GM12865 (cell line): ENCODE data around the gene CAPN10.

Experiments
- DNase-seq: peaks from one replicate; pipeline ENCODE4 v3.0.0; 2010; ENCODE audit warnings: low read depth
- H3K4me3 ChIP-seq: 2 replicates; pipeline ENCODE4 v1.5.1; 2011; ENCODE audit warnings: mild to moderate bottlenecking, low read depth, low read length, control low read depth
- TF ChIP-seq, protein P1 (sequence below): IDR thresholded peaks from 2 replicates; pipeline ENCODE4 v1.5.1; 2011; ENCODE audit warnings: low read length, control low read depth, low read depth, inconsistent platforms; ENCODE audit not compliant: insufficient read depth; ENCODE audit errors: missing control alignments

The CAPN10 gene

DNA sequence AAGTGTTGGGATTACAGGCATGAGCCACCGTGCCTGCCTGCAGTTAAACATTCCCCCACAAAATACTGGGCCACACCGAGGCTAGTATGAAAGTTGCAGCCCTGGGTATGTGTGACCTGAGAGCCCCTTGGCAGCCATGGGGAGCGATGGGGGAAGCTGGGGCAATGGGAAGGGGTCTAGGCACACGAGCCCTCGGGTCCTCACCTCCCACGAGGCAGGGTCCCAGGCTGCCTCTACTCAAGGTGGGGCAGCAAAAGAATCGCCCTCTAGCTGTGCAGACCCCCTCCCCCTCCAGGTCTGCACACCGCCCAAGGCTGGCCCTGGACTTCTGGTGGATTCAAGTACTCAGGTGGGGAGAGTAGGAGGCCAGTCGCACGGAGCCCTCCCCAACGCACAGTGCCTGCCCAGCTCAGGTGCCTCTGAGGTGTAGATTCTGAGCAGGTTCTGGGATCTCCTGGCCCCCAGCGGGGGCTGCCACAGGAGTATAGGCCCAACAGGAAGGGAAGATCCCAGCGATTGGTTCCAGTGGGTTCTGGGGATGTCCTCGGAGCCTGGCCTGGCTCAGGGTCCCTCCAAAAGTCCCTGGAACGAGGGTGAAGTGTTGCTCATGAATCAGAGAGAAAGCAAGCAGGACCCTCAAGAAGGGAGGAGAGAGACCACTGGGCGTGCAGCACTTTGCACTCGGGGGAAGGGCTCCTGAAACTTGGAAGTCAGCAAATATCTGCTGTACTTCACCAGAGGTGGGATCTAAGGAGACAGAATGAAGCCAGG is 41.4 kb downstream of the CAPN10 start:
- TF ChIP-seq, protein P1, sequence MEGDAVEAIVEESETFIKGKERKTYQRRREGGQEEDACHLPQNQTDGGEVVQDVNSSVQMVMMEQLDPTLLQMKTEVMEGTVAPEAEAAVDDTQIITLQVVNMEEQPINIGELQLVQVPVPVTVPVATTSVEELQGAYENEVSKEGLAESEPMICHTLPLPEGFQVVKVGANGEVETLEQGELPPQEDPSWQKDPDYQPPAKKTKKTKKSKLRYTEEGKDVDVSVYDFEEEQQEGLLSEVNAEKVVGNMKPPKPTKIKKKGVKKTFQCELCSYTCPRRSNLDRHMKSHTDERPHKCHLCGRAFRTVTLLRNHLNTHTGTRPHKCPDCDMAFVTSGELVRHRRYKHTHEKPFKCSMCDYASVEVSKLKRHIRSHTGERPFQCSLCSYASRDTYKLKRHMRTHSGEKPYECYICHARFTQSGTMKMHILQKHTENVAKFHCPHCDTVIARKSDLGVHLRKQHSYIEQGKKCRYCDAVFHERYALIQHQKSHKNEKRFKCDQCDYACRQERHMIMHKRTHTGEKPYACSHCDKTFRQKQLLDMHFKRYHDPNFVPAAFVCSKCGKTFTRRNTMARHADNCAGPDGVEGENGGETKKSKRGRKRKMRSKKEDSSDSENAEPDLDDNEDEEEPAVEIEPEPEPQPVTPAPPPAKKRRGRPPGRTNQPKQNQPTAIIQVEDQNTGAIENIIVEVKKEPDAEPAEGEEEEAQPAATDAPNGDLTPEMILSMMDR, result no peak
- H3K4me3 ChIP-seq, result no peak overlapping the region
- DNase-seq, result no peak

DNA sequence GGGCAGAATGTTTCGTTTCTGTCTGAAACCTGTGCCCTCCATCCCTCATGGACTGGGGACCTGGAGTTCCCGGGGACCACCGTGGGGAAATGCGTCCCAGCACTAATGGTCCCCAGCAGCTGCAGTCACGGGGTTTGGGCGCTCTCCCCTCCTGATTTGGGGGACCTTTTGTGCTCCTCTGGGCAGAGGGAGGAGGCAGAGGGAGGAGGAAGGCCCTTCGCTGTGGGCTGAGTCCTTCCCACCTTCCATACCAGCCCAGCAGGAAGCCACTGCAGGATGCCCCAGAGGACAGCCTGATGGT is 41.9 kb downstream of the CAPN10 start:
- H3K4me3 ChIP-seq, result no peak overlapping the region
- no peak for DNase-seq
- TF ChIP-seq, protein P1, result no peak

DNA sequence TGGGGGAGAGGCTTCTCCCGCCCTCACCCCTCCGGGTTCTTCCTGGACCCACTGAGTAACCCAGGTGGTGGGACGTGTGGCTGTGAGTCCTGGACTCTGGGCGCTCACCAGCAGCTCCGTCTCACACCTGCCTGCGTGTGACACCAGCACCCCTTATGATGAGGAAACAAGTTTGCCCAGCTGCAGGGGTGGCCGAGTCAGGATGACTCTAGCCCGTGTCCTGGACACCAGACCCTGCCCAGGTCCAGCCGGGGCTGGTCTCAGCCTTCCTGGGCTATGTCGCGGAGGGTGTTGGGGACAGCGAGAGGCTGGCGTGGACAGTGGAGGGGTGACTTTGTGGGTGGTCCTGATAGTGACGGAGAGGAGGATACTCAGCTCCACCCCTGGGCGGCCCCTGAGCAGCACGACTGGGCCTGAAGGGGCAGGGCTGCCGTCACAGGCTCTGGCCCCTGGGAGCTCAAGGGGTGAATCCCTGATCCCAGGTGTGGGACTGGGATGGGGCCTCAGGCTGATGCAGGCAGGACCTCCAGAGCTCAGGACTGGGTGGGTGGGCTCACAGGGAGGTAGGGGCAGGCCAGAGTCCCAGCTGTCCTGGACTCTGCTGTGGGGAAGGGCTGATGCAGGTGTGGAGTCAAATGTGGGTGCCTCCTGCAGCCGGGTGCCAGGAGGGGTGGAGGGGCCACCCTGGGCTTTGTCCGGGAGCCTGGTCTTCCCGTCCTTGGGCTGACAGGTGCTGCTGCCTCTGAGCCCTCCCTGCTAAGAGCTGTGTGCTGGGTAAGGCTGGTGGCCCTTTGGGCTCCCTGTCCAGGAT is 42.5 kb downstream of the CAPN10 start:
- DNase-seq, result no peak
- TF ChIP-seq, protein P1, result no peak
- H3K4me3 ChIP-seq, result no peak overlapping the region

DNA sequence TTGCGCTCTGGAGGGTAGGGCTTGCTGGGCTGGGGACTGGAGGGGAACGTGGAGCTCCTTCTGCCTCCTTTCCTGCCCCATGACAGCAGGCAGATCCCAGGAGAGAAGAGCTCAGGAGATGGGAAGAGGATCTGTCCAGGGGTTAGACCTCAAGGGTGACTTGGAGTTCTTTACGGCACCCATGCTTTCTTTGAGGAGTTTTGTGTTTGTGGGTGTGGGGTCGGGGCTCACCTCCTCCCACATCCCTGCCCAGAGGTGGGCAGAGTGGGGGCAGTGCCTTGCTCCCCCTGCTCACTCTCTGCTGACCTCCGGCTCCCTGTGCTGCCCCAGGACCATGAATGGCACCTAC is 43.1 kb downstream of the CAPN10 start:
- H3K4me3 ChIP-seq, result no peak overlapping the region
- DNase-seq, result no peak
- TF ChIP-seq, protein P1, result no peak

DNA sequence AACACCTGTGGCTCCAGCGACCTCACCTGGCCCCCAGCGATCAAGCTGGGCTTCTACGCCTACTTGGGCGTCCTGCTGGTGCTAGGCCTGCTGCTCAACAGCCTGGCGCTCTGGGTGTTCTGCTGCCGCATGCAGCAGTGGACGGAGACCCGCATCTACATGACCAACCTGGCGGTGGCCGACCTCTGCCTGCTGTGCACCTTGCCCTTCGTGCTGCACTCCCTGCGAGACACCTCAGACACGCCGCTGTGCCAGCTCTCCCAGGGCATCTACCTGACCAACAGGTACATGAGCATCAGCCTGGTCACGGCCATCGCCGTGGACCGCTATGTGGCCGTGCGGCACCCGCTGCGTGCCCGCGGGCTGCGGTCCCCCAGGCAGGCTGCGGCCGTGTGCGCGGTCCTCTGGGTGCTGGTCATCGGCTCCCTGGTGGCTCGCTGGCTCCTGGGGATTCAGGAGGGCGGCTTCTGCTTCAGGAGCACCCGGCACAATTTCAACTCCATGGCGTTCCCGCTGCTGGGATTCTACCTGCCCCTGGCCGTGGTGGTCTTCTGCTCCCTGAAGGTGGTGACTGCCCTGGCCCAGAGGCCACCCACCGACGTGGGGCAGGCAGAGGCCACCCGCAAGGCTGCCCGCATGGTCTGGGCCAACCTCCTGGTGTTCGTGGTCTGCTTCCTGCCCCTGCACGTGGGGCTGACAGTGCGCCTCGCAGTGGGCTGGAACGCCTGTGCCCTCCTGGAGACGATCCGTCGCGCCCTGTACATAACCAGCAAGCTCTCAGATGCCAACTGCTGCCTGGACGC is 43.6 kb downstream of the CAPN10 start:
- H3K4me3 ChIP-seq, result no peak overlapping the region
- no peak for DNase-seq
- TF ChIP-seq, protein P1, result no peak

DNA sequence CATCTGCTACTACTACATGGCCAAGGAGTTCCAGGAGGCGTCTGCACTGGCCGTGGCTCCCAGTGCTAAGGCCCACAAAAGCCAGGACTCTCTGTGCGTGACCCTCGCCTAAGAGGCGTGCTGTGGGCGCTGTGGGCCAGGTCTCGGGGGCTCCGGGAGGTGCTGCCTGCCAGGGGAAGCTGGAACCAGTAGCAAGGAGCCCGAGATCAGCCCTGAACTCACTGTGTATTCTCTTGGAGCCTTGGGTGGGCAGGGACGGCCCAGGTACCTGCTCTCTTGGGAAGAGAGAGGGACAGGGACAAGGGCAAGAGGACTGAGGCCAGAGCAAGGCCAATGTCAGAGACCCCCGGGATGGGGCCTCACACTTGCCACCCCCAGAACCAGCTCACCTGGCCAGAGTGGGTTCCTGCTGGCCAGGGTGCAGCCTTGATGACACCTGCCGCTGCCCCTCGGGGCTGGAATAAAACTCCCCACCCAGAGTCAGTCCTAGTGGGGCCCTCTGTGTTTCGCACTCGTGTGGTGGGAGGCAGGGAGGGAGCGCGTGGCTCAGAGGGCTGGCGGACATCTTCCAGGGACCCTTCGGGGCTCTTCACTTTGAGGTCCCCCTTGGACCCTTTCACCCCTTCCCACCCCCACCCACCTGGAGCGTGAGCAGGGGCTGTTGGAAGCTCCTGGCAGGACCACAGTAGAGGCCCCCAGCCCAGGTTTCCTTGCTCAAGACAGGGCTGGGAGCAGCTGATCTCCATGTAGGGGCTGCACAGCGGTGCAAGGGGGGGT is 44.4 kb downstream of the CAPN10 start:
- no peak overlapping the region for H3K4me3 ChIP-seq
- TF ChIP-seq, protein P1, result no peak
- DNase-seq, result no peak
